ENCODE results near the gene BABAM2.

DNA sequence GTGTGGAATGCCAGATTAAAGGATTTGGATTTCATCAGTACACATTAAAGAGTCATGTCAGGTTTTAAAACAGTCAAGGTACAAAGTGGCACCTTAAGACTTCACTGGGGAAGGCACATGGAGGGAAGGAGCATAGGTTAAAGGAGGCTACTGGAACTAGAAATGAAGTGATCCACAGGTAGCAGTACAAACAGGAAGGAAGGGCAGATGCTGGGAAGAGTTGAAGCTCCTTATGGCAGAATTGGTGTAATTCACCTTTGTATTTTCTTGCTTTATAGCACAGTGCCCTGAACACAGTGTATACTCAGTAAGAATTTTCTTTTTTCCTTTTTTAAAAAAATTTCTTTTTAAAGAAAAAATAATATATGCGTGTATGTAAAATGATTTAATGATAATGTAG, 177.1 kb downstream of the BABAM2 start:
- TF ChIP-seq POLR2A (IDR thresholded peaks at IDR 0.05), result no peak
- TF ChIP-seq, protein P1, sequence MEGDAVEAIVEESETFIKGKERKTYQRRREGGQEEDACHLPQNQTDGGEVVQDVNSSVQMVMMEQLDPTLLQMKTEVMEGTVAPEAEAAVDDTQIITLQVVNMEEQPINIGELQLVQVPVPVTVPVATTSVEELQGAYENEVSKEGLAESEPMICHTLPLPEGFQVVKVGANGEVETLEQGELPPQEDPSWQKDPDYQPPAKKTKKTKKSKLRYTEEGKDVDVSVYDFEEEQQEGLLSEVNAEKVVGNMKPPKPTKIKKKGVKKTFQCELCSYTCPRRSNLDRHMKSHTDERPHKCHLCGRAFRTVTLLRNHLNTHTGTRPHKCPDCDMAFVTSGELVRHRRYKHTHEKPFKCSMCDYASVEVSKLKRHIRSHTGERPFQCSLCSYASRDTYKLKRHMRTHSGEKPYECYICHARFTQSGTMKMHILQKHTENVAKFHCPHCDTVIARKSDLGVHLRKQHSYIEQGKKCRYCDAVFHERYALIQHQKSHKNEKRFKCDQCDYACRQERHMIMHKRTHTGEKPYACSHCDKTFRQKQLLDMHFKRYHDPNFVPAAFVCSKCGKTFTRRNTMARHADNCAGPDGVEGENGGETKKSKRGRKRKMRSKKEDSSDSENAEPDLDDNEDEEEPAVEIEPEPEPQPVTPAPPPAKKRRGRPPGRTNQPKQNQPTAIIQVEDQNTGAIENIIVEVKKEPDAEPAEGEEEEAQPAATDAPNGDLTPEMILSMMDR (IDR thresholded peaks at IDR 0.05), result no peak
- no peak for TF ChIP-seq EP300 (IDR thresholded peaks at IDR 0.05)
- TF ChIP-seq POLR2AphosphoS5 (IDR thresholded peaks at IDR 0.05), result no peak

All from sigmoid colon (tissue), 4 donors.